Measurements from ENCODE around the gene CBARP. TPM values are rescaled to one million over a fixed set of nuclear protein-coding genes. Genes with fewer than 3 reads are reported as not detected.

CBARP gene
- total RNA-seq, 1 experiment from 2014 or later, result 23.8 TPM

DNA sequence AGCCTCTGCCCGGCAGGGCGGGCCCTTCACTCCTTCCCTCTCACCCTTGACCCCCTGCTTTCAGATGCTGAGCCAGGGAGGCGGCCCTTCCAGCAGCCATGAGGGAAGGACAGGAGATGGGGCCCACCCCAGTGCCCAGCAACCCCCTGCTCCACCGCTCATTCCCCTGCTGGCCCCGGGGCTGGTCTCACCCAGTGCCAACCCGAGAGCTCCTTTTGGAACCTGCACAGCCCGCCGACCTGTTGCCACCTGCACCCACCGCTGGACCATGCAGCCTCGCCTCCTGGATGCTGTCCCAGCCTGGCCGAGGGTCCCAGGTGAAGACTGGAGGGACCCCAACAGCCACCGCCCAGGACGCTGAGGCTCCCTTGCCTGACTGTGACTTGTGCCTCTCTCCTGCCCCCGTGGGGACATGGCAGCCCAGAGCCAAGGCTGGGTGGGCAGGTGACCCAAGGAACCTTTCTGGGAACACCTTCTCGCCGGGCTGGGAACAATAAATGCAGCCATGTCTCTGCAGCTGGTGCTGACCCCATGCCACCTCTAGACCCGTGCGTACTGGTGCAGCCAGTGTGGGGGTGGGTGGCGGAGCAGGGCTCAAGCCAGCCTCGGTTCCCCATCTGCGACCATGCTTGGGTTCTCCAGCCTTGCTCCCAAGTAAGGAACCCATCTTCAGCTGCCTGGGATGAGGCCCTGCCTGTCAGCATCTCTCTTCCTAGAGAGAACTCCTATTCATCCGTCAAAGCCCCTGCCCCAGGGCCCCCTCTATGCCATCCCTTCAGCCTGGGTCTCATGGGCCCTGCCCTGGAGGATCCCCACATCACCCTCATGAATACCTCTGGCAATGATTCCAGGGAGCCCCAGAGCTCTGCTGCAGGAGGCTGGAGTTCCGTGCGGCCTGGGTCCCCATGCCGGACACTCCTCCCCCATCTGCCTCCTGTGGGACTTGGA is 41.2 kb upstream of the CBARP start:
- ATAC-seq (no peak), DNase-seq (ENCODE audit: low read depth, low spot score) (no peak)
- intact Hi-C loops (cut with micrococcal nuclease), result loop anchor here (1.0 to 10.0 kb wide), 2 partner anchors 93 to 126 kb away; partner anchors contain the start of genes DAZAP1 and GAMT
- POLR2A ChIA-PET, result interaction anchor here (1.0 kb wide), 1 partner anchor 10 kb away, joined by 11 read pairs; the partner anchor contains the start of gene CIRBP
- Histone ChIP-seq H3K9me3 (ENCODE audit: control insufficient read depth in 1 of 2, insufficient read depth in 1 of 2, low read depth in 1 of 2, low read length in 2 of 2) (no peaks in the 10 kb centered on the region), H3K4me1 (ENCODE audit: control insufficient read depth in 1 of 2, insufficient read depth in 2 of 2, low read length in 2 of 2) (peaks cover 13 to 35% of the 10 kb centered on the region in 2 experiments), H3K27me3 (ENCODE audit: insufficient read depth, low read length) (no peaks in the 10 kb centered on the region), H3K9me2 (ENCODE audit: insufficient read depth) (no peaks in the 10 kb centered on the region), H4K20me1 (ENCODE audit: insufficient read depth) (no peaks in the 10 kb centered on the region), H3K27ac (ENCODE audit: low read depth, low read length) (no peak overlapping the region), H3K36me3 (ENCODE audit: control insufficient read depth in 1 of 2, insufficient read depth in 2 of 2, low read length in 2 of 2) (peaks cover 2 to 13% of the 10 kb centered on the region in 2 experiments; a peak in 2 of 4 replicates), H3K9ac (ENCODE audit: low read length) (no peak overlapping the region), H3K4me3 (replicated peaks in 1 of 2; ENCODE audit: low read depth in 1 of 2, low read length in 2 of 2) (no peak overlapping the region), H3K79me2 (ENCODE audit: insufficient read depth, low read length) (peaks cover 27% of the 10 kb centered on the region), H2AFZ (ENCODE audit: low read depth, low read length, poor library complexity, severe bottlenecking) (no peak overlapping the region), H3K4me2 (ENCODE audit: low read length) (no peak overlapping the region)
- BruUV-seq (replicated peaks), result no TSS peak
- TF ChIP-seq, protein P1, sequence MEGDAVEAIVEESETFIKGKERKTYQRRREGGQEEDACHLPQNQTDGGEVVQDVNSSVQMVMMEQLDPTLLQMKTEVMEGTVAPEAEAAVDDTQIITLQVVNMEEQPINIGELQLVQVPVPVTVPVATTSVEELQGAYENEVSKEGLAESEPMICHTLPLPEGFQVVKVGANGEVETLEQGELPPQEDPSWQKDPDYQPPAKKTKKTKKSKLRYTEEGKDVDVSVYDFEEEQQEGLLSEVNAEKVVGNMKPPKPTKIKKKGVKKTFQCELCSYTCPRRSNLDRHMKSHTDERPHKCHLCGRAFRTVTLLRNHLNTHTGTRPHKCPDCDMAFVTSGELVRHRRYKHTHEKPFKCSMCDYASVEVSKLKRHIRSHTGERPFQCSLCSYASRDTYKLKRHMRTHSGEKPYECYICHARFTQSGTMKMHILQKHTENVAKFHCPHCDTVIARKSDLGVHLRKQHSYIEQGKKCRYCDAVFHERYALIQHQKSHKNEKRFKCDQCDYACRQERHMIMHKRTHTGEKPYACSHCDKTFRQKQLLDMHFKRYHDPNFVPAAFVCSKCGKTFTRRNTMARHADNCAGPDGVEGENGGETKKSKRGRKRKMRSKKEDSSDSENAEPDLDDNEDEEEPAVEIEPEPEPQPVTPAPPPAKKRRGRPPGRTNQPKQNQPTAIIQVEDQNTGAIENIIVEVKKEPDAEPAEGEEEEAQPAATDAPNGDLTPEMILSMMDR (IDR thresholded peaks at IDR 0.05 in 2 of 3, conservative IDR thresholded peaks at IDR 0.05 in 1 of 3; ENCODE audit: borderline replicate concordance in 1 of 3, insufficient read depth in 1 of 3, low read depth in 2 of 3, low read length in 2 of 3), result no peak
- no peak for TF ChIP-seq POLR2A (IDR thresholded peaks at IDR 0.05; ENCODE audit: borderline replicate concordance, extremely low read depth, insufficient read depth, insufficient read length)
- TF ChIP-seq, protein P2, sequence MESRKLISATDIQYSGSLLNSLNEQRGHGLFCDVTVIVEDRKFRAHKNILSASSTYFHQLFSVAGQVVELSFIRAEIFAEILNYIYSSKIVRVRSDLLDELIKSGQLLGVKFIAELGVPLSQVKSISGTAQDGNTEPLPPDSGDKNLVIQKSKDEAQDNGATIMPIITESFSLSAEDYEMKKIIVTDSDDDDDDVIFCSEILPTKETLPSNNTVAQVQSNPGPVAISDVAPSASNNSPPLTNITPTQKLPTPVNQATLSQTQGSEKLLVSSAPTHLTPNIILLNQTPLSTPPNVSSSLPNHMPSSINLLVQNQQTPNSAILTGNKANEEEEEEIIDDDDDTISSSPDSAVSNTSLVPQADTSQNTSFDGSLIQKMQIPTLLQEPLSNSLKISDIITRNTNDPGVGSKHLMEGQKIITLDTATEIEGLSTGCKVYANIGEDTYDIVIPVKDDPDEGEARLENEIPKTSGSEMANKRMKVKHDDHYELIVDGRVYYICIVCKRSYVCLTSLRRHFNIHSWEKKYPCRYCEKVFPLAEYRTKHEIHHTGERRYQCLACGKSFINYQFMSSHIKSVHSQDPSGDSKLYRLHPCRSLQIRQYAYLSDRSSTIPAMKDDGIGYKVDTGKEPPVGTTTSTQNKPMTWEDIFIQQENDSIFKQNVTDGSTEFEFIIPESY (IDR thresholded peaks at IDR 0.05; ENCODE audit: extremely low read depth, insufficient replicate concordance, low read length), result no peak
- CTCF ChIA-PET, result interaction anchor here (0.9 to 1.4 kb wide), 6 partner anchors 12 to 267 kb away, joined by 3 to 7 read pairs (median 4); no protein-coding TSS in a partner anchor
- RAD21 ChIA-PET (ENCODE audit: low non-redundant PET in 1 of 2, low total read pairs in 2 of 2, uncharacterized antibody in 2 of 2, unreplicated experiment in 2 of 2), result interaction anchor here (0.5 to 1.0 kb wide), 4 partner anchors 34 to 167 kb away, joined by 3 to 4 read pairs (median 3); no protein-coding TSS in a partner anchor
